HEK293T (cell line): ENCODE data around the gene ZNRF3.

Experiments
- ARNT ChIP-seq: fragments of 450-650 bp; IDR thresholded peaks from 2 replicates; pipeline ENCODE4 v1.6.1; 2017; ENCODE audit warnings: mild to moderate bottlenecking
- BHLHE40 ChIP-seq: fragments of 450-650 bp; IDR thresholded peaks from 2 replicates; pipeline ENCODE4 v1.6.1; 2016; ENCODE audit warnings: mild to moderate bottlenecking, moderate library complexity, borderline replicate concordance
- ELF4 ChIP-seq: fragments of 450-650 bp; IDR thresholded peaks from 2 replicates; pipeline ENCODE4 v1.6.1; 2017; ENCODE audit warnings: antibody characterized with exemption
- FOXA1 ChIP-seq: fragments of 450-650 bp; IDR thresholded peaks from 2 replicates; pipeline ENCODE4 v1.6.1; 2016; ENCODE audit warnings: mild to moderate bottlenecking
- FOXK2 ChIP-seq: fragments of 450-650 bp; IDR thresholded peaks from 2 replicates; pipeline ENCODE4 v1.6.1; 2016; ENCODE audit warnings: mild to moderate bottlenecking
- FOXM1 ChIP-seq: fragments of 450-650 bp; IDR thresholded peaks from 2 replicates; pipeline ENCODE4 v1.6.1; 2017; ENCODE audit warnings: mild to moderate bottlenecking, borderline replicate concordance
- L3MBTL2 ChIP-seq: fragments of 450-650 bp; conservative IDR thresholded peaks from 2 replicates; pipeline ENCODE4 v1.6.1; 2016; ENCODE audit warnings: mild to moderate bottlenecking
- NFRKB ChIP-seq: fragments of 450-650 bp; IDR thresholded peaks from 2 replicates; pipeline ENCODE4 v1.6.1; 2016; ENCODE audit warnings: mild to moderate bottlenecking, moderate library complexity
- PKNOX1 ChIP-seq: fragments of 450-650 bp; IDR thresholded peaks from 2 replicates; pipeline ENCODE4 v1.6.1; 2016
- SP1 ChIP-seq: fragments of 450-650 bp; IDR thresholded peaks from 2 replicates; pipeline ENCODE4 v1.6.1; 2017
- SUZ12 ChIP-seq: fragments of 450-650 bp; IDR thresholded peaks from 2 replicates; pipeline ENCODE4 v1.6.1; 2016; ENCODE audit warnings: mild to moderate bottlenecking
- TARDBP ChIP-seq: fragments of 450-650 bp; IDR thresholded peaks from 2 replicates; pipeline ENCODE4 v1.6.1; 2016
- ZNF384 ChIP-seq: fragments of 450-650 bp; IDR thresholded peaks from 2 replicates; pipeline ENCODE4 v1.6.1; 2016

GRCh38 chr22:29090039-29090438, 206.7 kb downstream of the ZNRF3 start:
- TF ChIP-seq BHLHE40 (no peak), FOXM1 (no peak), SP1 (no peak), NFRKB (no peak), FOXA1 (no peak), TARDBP (no peak), SUZ12 (no peak), PKNOX1 (no peak), ZNF384 (no peak), L3MBTL2 (no peak), ARNT (no peak), FOXK2 (no peak), ELF4 (no peak)
